Neural cell (in vitro differentiated cells): ENCODE results near the gene SLC28A1. TPM values are rescaled to one million over a fixed set of nuclear protein-coding genes. Genes with fewer than 3 reads are reported as not detected.

ENCODE experiments used
- H2AFZ ChIP-seq: fragments of 200-600, 300-800 bp; sonication (generic), shearing (Covaris generic); 2 replicates; pipeline ENCODE4 v1.6.0; 2014; ENCODE audit warnings: low read depth, mild to moderate bottlenecking, antibody characterized with exemption, low read length, moderate library complexity
- H3F3A ChIP-seq: fragments of 200-600 bp; shearing (Covaris generic); 2 replicates; pipeline ENCODE4 v1.6.1; 2016; ENCODE audit warnings: mild to moderate bottlenecking, moderate library complexity, mixed read lengths, antibody characterized with exemption, low read length; ENCODE audit not compliant: insufficient read depth, poor library complexity, severe bottlenecking
- H3K27ac ChIP-seq: fragments of 200-600, 300-800 bp; sonication (generic), shearing (Covaris generic); 2 replicates; pipeline ENCODE4 v1.5.1; 2014; ENCODE audit warnings: mild to moderate bottlenecking, low read length, moderate library complexity
- H3K27me3 ChIP-seq: fragments of 300-800, 200-600 bp; sonication (generic), shearing (Covaris generic); 2 replicates; pipeline ENCODE4 v1.6.0; 2014; ENCODE audit warnings: mild to moderate bottlenecking, low read depth, low read length, moderate library complexity; ENCODE audit not compliant: insufficient read depth
- H3K36me3 ChIP-seq: fragments of 300-800, 200-600 bp; sonication (generic), shearing (Covaris generic); 2 replicates; pipeline ENCODE4 v1.5.1; 2014; ENCODE audit warnings: mild to moderate bottlenecking, antibody characterized with exemption, low read length, moderate library complexity; ENCODE audit not compliant: insufficient read depth
- H3K4me2 ChIP-seq: fragments of 300-800, 200-600 bp; sonication (generic), shearing (Covaris generic); 2 replicates; pipeline ENCODE4 v1.6.0; 2014; ENCODE audit warnings: mild to moderate bottlenecking, low read length
- H3K4me3 ChIP-seq: fragments of 300-800, 200-600 bp; sonication (generic), shearing (Covaris generic); 2 replicates; pipeline ENCODE4 v1.5.1; 2014; ENCODE audit warnings: mild to moderate bottlenecking, low read length, moderate library complexity
- H3K79me2 ChIP-seq: fragments of 200-600 bp; shearing (Covaris generic); replicated peaks from 2 replicates; pipeline ENCODE4 v1.6.0; 2014; ENCODE audit warnings: mild to moderate bottlenecking, low read length, moderate library complexity; ENCODE audit not compliant: insufficient read depth
- H3K9ac ChIP-seq: fragments of 300-800, 200-600 bp; sonication (generic), shearing (Covaris generic); 2 replicates; pipeline ENCODE4 v1.6.1; 2016; ENCODE audit warnings: mild to moderate bottlenecking, low read length, mixed read lengths
- H3K9me2 ChIP-seq: fragments of 200-600 bp; shearing (Covaris generic); 2 replicates; pipeline ENCODE4 v1.6.1; 2016; ENCODE audit warnings: mild to moderate bottlenecking, low read length, mixed read lengths; ENCODE audit not compliant: insufficient read depth
- H3K9me3 ChIP-seq: fragments of 200-600, 300-800 bp; sonication (generic), shearing (Covaris generic); 2 replicates; pipeline ENCODE4 v1.6.1; 2016; ENCODE audit warnings: mild to moderate bottlenecking, mixed run types, low read length, moderate library complexity, mixed read lengths
- H4K20me1 ChIP-seq: fragments of 200-600 bp; shearing (Covaris generic); 2 replicates; pipeline ENCODE4 v1.6.1; 2016; ENCODE audit warnings: mild to moderate bottlenecking, mixed run types; ENCODE audit not compliant: insufficient read depth
- EP300 ChIP-seq: fragments of 450-650 bp; conservative IDR thresholded peaks from 2 replicates; pipeline ENCODE4 v1.6.1; 2014; ENCODE audit warnings: antibody characterized with exemption, mild to moderate bottlenecking, moderate library complexity; ENCODE audit not compliant: poor library complexity, severe bottlenecking
- EZH2 ChIP-seq: fragments of 200-600, 300-800 bp; shearing (Covaris generic), sonication (generic); IDR thresholded peaks from 2 replicates; pipeline ENCODE4 v1.6.1; 2014; ENCODE audit warnings: antibody characterized with exemption, low read length, borderline replicate concordance, mild to moderate bottlenecking; ENCODE audit not compliant: insufficient read depth, poor library complexity, severe bottlenecking
- MXI1 ChIP-seq: fragments of 450-650 bp; conservative IDR thresholded peaks from 2 replicates; pipeline ENCODE4 v1.6.1; 2014; ENCODE audit warnings: antibody characterized with exemption, mild to moderate bottlenecking; ENCODE audit not compliant: poor library complexity, severe bottlenecking
- POLR2AphosphoS5 ChIP-seq: IDR thresholded peaks from 2 replicates; pipeline ENCODE4 v1.6.1; 2012
- RAD21 ChIP-seq: fragments of 450-650 bp; conservative IDR thresholded peaks from 2 replicates; pipeline ENCODE4 v1.6.1; 2014; ENCODE audit warnings: antibody characterized with exemption, mild to moderate bottlenecking, moderate library complexity
- SMC3 ChIP-seq: fragments of 450-650 bp; conservative IDR thresholded peaks from 2 replicates; pipeline ENCODE4 v1.6.1; 2014; ENCODE audit warnings: antibody characterized with exemption, mild to moderate bottlenecking, moderate library complexity; ENCODE audit not compliant: poor library complexity
- TAF1 ChIP-seq: IDR thresholded peaks from 2 replicates; pipeline ENCODE4 v1.6.1; 2012; ENCODE audit warnings: low read depth
- polyA plus RNA-seq: library from polyadenylated mRNA; depleted of rRNA; stranded (reverse); fragments of >200 nt; gene quantifications from 2 replicates; pipeline ENCODE4 v1.2.3, GENCODE V29; 2014
- TF ChIP-seq, protein P1 (sequence below): IDR thresholded peaks from 2 replicates; pipeline ENCODE4 v1.6.1; 2012; ENCODE audit warnings: borderline replicate concordance
- TF ChIP-seq, protein P2 (sequence below): fragments of 450-650 bp; IDR thresholded peaks from 2 replicates; pipeline ENCODE4 v1.5.1; 2014; ENCODE audit warnings: antibody characterized with exemption, mild to moderate bottlenecking, moderate library complexity; ENCODE audit not compliant: poor library complexity, severe bottlenecking

The SLC28A1 gene
- polyA plus RNA-seq, 1 donor from 2014 or later = not detected

DNA sequence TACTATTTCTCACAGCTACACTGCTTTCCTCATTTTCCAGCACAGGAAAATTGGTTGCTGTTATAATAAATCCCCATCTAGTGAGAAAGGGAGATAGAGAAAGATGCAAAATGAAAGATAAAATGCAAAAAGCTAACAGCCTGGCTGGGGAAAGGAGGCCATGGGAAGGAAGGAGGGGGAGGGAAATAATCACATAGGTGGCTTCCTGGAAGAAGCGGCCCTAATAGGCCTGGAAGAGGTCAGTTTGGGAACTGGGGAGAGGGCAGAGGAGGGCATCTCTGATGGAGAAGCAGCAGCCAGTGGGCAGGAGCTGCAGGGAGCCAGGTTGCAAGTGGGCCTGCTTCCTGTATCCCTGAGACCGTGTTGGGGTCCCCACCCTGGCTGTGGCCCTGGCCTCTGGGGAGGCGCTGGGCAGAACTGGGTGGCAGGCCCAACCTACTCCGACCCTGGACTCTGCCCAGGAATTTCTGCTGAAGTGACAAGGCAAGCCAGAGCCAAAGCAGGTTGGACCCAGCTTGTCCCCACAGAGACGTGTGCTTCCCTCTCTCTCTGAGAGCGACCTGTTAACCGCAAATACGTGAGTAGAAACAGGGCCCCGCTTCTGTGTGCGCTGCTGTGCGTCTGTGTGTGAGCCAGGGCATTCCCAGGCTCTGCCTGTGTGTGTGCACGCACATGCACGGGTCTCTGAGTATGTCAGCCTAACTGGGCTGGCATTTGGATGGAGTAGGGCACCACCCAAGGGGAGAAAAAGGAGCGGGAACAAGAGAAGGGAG, 1.9 kb downstream of the SLC28A1 start:
- H4K20me1 ChIP-seq = no peaks in the 10 kb centered on the region
- H3F3A ChIP-seq = no peaks in the 10 kb centered on the region
- no peak overlapping the region for H2AFZ ChIP-seq
- no peak overlapping the region for H3K9ac ChIP-seq
- no peak overlapping the region for H3K4me2 ChIP-seq
- no peaks in the 10 kb centered on the region for H3K9me3 ChIP-seq
- no peaks in the 10 kb centered on the region for H3K9me2 ChIP-seq
- H3K79me2 ChIP-seq = no peaks in the 10 kb centered on the region
- TF ChIP-seq MXI1 = no peak
- TF ChIP-seq EP300 = no peak
- no peak for TF ChIP-seq TAF1
- TF ChIP-seq, protein P1, sequence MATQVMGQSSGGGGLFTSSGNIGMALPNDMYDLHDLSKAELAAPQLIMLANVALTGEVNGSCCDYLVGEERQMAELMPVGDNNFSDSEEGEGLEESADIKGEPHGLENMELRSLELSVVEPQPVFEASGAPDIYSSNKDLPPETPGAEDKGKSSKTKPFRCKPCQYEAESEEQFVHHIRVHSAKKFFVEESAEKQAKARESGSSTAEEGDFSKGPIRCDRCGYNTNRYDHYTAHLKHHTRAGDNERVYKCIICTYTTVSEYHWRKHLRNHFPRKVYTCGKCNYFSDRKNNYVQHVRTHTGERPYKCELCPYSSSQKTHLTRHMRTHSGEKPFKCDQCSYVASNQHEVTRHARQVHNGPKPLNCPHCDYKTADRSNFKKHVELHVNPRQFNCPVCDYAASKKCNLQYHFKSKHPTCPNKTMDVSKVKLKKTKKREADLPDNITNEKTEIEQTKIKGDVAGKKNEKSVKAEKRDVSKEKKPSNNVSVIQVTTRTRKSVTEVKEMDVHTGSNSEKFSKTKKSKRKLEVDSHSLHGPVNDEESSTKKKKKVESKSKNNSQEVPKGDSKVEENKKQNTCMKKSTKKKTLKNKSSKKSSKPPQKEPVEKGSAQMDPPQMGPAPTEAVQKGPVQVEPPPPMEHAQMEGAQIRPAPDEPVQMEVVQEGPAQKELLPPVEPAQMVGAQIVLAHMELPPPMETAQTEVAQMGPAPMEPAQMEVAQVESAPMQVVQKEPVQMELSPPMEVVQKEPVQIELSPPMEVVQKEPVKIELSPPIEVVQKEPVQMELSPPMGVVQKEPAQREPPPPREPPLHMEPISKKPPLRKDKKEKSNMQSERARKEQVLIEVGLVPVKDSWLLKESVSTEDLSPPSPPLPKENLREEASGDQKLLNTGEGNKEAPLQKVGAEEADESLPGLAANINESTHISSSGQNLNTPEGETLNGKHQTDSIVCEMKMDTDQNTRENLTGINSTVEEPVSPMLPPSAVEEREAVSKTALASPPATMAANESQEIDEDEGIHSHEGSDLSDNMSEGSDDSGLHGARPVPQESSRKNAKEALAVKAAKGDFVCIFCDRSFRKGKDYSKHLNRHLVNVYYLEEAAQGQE = no peak
- no peak for TF ChIP-seq RAD21
- no peak for TF ChIP-seq POLR2AphosphoS5
- TF ChIP-seq, protein P2, sequence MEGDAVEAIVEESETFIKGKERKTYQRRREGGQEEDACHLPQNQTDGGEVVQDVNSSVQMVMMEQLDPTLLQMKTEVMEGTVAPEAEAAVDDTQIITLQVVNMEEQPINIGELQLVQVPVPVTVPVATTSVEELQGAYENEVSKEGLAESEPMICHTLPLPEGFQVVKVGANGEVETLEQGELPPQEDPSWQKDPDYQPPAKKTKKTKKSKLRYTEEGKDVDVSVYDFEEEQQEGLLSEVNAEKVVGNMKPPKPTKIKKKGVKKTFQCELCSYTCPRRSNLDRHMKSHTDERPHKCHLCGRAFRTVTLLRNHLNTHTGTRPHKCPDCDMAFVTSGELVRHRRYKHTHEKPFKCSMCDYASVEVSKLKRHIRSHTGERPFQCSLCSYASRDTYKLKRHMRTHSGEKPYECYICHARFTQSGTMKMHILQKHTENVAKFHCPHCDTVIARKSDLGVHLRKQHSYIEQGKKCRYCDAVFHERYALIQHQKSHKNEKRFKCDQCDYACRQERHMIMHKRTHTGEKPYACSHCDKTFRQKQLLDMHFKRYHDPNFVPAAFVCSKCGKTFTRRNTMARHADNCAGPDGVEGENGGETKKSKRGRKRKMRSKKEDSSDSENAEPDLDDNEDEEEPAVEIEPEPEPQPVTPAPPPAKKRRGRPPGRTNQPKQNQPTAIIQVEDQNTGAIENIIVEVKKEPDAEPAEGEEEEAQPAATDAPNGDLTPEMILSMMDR = no peak
- no peak for TF ChIP-seq EZH2
- TF ChIP-seq SMC3 = no peak
- H3K27me3 ChIP-seq = no peaks in the 10 kb centered on the region
- no peak overlapping the region for H3K4me3 ChIP-seq
- no peak overlapping the region for H3K27ac ChIP-seq
- no peaks in the 10 kb centered on the region for H3K36me3 ChIP-seq

DNA sequence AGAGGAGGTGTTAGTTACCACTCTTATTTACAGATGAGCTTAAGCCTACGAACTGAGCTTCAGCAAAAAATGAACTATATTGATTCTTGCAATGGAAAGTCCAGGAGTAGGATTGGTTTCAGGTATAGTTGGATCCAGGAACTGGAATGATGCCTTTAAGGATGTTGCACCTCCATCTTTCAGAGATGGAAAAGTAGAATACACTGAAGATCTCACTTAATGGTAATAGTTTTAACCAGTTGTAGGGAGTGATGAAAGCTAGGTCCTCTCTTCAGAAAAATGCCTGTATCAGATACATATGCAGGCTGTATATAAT, 2.5 kb downstream of the SLC28A1 start:
- H3K79me2 ChIP-seq = no peaks in the 10 kb centered on the region
- no peaks in the 10 kb centered on the region for H3K9me3 ChIP-seq
- no peak overlapping the region for H3K27ac ChIP-seq
- no peaks in the 10 kb centered on the region for H3K9me2 ChIP-seq
- H3K36me3 ChIP-seq = no peaks in the 10 kb centered on the region
- H3K27me3 ChIP-seq = no peaks in the 10 kb centered on the region
- no peak overlapping the region for H3K4me3 ChIP-seq
- no peak overlapping the region for H3K4me2 ChIP-seq
- H4K20me1 ChIP-seq = no peaks in the 10 kb centered on the region
- H3F3A ChIP-seq = no peaks in the 10 kb centered on the region
- no peak overlapping the region for H3K9ac ChIP-seq
- TF ChIP-seq MXI1 (no peak), RAD21 (no peak), SMC3 (no peak), POLR2AphosphoS5 (no peak), EP300 (no peak), TAF1 (no peak), EZH2 (no peak)
- TF ChIP-seq, protein P2 = no peak
- TF ChIP-seq, protein P1 = no peak
- no peak overlapping the region for H2AFZ ChIP-seq
